Bronchial epithelial cell (primary cell): Measurements from ENCODE around the gene SSX2IP. TPM values are rescaled to one million over a fixed set of nuclear protein-coding genes. Genes with fewer than 3 reads are reported as not detected.
A peak's percentile ranks its signal among the peaks of the same experiment; 100 is the strongest.
"Not testable (repeated sequence)": the region's sequence is repeated elsewhere in the genome, so short reads cannot be mapped to it uniquely, and the experiment has no call there.

Source experiments
- DNase-seq: peaks from one replicate; pipeline ENCODE4 v3.0.0-alpha.2; 2010; ENCODE audit warnings: low read depth
- FAIRE-seq: peaks from 2 replicates; lab custom pipeline; 2011; peaks lifted over from hg19 to GRCh38; lab: Jason Lieb, UNC
- H3K27me3 ChIP-seq: 2 replicates; pipeline ENCODE4 v1.5.1; 2011; ENCODE audit warnings: low read length; ENCODE audit not compliant: control insufficient read depth, insufficient read depth
- H3K36me3 ChIP-seq: 2 replicates; pipeline ENCODE4 v1.5.1; 2011; ENCODE audit warnings: low read length; ENCODE audit not compliant: control insufficient read depth, insufficient read depth
- H3K4me3 ChIP-seq: 2 replicates; pipeline ENCODE4 v1.5.1; 2011; ENCODE audit warnings: mild to moderate bottlenecking, low read depth, low read length, control low read depth
- total RNA-seq: library from RNA; depleted of rRNA; stranded (reverse); fragments of >200 nt; gene quantifications from 2 replicates; pipeline ENCODE4 v1.2.1, GENCODE V29; 2014
- TF ChIP-seq, protein P1 (sequence below): IDR thresholded peaks from 2 replicates; pipeline ENCODE4 v1.5.1; 2011; ENCODE audit warnings: mild to moderate bottlenecking, moderate library complexity, low read length, control low read depth, inconsistent platforms; ENCODE audit not compliant: insufficient read depth, severe bottlenecking

The SSX2IP gene
- total RNA-seq, 1 donor from 2014 or later = 11.6 TPM

DNA sequence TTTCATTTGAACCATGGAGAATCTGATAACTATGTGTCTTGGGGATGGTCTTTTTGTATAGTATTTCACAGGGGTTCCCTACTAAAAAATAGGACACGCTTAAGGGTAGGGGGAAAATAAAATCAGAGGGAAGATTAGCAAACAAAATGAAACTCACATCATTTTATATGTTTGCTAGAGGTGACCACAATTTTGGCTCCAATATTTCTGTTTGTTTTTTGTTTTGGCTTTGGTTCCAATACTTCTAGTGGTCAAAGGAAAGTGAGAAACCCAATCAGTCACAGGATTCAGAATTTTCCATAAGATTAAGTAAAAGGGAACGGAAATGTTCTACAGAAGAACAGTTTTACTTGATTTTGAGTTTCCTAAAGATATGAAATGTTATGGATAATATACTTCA is 42.3 kb upstream of the SSX2IP start:
- H3K27me3 ChIP-seq = no peaks in the 10 kb centered on the region
- FAIRE-seq (no peak), DNase-seq (no peak)
- TF ChIP-seq, protein P1, sequence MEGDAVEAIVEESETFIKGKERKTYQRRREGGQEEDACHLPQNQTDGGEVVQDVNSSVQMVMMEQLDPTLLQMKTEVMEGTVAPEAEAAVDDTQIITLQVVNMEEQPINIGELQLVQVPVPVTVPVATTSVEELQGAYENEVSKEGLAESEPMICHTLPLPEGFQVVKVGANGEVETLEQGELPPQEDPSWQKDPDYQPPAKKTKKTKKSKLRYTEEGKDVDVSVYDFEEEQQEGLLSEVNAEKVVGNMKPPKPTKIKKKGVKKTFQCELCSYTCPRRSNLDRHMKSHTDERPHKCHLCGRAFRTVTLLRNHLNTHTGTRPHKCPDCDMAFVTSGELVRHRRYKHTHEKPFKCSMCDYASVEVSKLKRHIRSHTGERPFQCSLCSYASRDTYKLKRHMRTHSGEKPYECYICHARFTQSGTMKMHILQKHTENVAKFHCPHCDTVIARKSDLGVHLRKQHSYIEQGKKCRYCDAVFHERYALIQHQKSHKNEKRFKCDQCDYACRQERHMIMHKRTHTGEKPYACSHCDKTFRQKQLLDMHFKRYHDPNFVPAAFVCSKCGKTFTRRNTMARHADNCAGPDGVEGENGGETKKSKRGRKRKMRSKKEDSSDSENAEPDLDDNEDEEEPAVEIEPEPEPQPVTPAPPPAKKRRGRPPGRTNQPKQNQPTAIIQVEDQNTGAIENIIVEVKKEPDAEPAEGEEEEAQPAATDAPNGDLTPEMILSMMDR = no peak
- no peak overlapping the region for H3K4me3 ChIP-seq
- no peaks in the 10 kb centered on the region for H3K36me3 ChIP-seq

DNA sequence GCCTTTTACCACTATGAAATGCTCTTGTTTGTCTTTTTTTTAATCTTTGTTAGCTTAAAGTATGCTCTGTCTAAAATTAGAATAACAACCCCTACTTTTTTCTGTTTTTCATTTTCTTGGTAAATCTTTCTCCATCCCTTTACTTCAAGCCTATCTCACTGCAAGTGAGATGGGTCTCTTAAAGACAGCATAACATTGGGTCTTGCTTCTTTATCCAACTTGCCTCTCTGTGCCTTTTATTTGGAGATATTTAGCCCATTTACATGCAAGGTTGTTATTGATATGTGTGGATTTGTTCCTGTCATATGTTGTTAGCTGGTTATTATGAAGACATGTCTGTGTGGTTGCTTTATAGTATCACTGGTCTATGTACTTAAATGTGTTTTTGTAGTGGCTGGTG is 41.3 kb upstream of the SSX2IP start:
- H3K36me3 ChIP-seq = no peaks in the 10 kb centered on the region
- H3K27me3 ChIP-seq = no peaks in the 10 kb centered on the region
- H3K4me3 ChIP-seq = no peak overlapping the region
- TF ChIP-seq, protein P1 = no peak
- FAIRE-seq (no peak), DNase-seq (no peak)

DNA sequence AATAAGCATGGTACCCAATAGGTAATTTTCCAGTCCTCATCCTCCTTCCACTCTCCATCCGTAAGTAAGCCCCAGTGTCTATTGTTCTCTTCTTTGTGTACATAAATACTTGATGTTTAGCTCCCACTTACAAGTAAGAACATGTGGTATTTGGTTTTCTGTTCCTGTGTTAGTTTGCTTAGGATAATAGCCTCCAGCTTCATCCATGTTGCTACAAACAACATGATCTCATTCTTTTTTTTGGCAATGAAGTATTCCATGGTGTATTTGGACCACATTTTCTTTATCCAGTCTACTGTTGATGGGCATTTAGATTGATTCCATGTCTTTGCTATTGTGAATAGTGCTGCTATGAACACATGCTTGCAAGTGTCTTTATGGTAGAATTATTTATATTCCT is 37.5 kb upstream of the SSX2IP start:
- H3K4me3 ChIP-seq, H3K27me3 ChIP-seq, FAIRE-seq, H3K36me3 ChIP-seq: not testable (repeated sequence)
- peak; percentile 90 for DNase-seq

DNA sequence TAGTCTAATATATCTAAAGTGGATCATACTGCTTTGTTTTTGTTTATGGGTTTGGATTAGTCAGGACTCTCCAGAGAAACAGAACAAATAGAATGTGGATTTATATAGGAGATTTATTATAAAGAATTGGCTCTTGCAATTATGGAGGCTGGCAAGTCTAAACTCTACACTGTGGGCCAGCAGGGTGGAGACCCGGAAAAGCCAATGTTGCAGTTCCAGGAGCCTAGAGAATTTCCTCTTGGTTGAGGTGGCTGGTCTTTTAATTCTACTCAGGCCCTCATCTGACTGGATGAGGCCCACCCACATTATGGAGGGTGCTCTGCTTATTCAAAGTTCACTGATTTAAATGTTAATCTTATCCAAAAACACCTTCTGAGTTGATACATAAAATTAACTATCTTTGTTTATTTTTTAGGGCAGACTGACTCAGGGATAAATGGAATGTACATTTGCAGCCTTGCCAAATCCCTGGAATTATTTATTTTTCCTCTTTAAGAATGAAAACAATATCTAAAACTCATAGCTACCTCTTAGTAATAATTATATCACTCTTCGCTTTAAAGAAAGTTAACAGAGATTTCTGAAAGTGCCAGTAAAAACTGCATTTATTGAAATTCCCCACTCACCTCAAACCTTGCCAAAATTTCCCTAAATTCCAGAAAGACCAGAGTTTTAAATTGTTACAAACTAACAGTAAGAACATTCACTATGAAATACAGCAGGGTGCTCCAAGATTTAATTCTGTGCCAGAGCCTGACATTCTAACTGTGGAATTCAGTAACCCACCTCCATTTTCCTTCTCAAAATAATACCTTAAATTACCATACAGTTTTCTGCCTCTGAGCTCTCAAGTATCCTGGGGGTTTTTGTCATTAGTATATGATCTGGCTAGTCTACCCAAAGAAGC is 36.6 kb upstream of the SSX2IP start:
- Histone ChIP-seq H3K36me3 (no peaks in the 10 kb centered on the region), H3K27me3 (no peaks in the 10 kb centered on the region), H3K4me3 (no peak overlapping the region)
- FAIRE-seq = no peak
- TF ChIP-seq, protein P1 = no peak
- DNase-seq = peak; percentile 29

DNA sequence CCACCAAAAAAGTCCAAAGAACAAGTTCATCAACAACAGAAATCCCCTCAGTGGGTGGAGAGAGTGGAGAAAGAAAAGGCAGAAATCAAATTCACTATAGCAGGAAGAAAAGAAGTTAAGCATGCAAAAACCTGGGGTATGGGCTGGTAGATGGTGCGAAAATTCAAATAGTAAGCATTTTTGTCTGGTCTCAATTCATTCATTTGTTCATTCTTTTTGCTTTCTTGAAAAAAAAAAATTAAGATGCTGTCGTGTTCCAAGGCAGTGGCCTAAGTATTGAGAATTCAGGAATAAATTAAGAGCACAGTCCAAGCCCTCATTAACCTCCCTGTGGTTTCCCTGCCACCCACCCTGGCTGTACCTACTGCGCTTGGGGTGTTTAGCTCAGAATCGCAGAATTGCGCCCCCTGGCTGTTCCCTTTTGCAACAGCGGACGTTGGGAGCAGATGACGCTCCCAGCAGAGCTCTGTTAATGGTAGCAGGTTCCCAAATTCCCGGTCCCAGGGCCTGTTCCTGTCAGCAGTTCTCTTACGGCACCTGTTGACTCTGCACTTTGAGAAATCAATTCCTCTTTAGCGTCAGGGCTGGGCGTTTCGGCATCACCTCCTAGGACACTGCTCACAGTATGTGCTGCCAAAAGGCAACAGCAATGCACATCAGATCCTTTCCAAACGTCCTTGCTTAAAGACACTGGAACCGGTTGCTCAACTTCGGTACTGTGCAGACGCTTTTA is 34.0 kb upstream of the SSX2IP start:
- Histone ChIP-seq H3K27me3 (no peaks in the 10 kb centered on the region), H3K36me3 (no peaks in the 10 kb centered on the region), H3K4me3 (no peak overlapping the region)
- FAIRE-seq (no peak), DNase-seq (no peak)
- TF ChIP-seq, protein P1 = peak; percentile 15

DNA sequence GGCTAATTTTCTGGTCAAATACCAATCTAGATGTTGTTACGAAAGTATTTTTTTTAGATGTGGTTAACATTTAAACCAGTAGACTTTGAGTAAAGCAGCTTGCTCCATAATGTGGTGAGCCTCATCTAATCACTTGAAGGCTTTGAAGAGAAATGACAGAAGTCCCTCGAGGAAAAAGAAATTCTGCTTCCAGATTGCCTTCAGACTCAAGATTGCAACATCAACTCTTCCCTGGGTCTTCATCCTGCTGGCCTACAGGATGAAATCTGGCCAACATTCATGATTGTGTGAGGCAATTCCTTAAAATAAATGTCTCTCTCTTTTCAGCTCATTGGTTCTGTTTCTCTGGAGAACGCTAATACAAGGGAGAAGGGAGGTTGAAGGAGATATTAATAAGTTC is 32.5 kb upstream of the SSX2IP start:
- FAIRE-seq (no peak), DNase-seq (no peak)
- H3K27me3 ChIP-seq = no peaks in the 10 kb centered on the region
- H3K4me3 ChIP-seq = no peak overlapping the region
- no peaks in the 10 kb centered on the region for H3K36me3 ChIP-seq
- TF ChIP-seq, protein P1 = no peak

DNA sequence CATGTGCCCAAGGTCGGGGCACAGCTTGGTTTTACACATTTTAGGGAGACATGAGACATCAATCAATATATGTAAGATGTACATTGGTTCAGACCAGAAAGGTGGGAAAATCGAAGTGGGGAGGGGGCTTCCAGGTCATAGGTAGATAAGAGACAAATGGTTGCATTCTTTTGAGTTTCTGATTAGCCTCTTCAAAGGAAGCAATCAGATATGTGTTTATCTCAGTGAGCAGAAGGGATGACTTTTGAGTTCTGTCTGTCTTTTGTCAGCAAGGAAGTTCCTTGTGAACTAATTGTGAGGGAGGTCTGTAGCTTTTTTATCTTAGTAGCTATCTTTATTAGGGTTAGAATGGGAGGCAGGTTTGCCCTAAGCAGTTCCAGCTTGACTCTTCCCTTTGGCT is 31.6 kb upstream of the SSX2IP start:
- FAIRE-seq = not testable (repeated sequence)

More for the DNA sequence above, 31.6 kb upstream of the SSX2IP start:
- H3K27me3 ChIP-seq, H3K36me3 ChIP-seq, DNase-seq, H3K4me3 ChIP-seq: not testable (repeated sequence)
